Activated CD8-positive, alpha-beta T cell treated with anti-CD3 and anti-CD28 coated beads for 36 hours (primary cell): Measurements from ENCODE around the gene IFNL1. TPM values are rescaled to one million over a fixed set of nuclear protein-coding genes. Genes with fewer than 3 reads are reported as not detected.
"Not testable (repeated sequence)": the region's sequence is repeated elsewhere in the genome, so short reads cannot be mapped to it uniquely, and the experiment has no call there.

Experiments
- ATAC-seq: fragments of 200-7000 bp; cut with Tn5 transposase; one replicate; pipeline ENCODE4 v1.10.0; 2021; ENCODE audit warnings: mild to moderate bottlenecking, moderate library complexity
- CTCF ChIA-PET: fragments of 350-600 bp; sonication (Branson Sonifier 250); formaldehyde crosslinking; loops from one replicate; lab custom pipeline; 2021; ENCODE audit warnings: antibody characterized with exemption; lab: Charles Lee
- POLR2A ChIA-PET: fragments of 350-600 bp; sonication (Branson Sonifier 250); formaldehyde crosslinking; loops from one replicate; lab custom pipeline; 2021; ENCODE audit warnings: antibody characterized with exemption; lab: Charles Lee
- DNase-seq: peaks from one replicate; pipeline ENCODE4 v3.0.0-alpha.2; 2020
- H3K27ac Mint-ChIP-seq: one replicate; pipeline ENCODE4 v1.8.0; 2021; ENCODE audit warnings: mild to moderate bottlenecking, mixed read lengths
- H3K27me3 Mint-ChIP-seq: one replicate; pipeline ENCODE4 v1.8.0; 2021; ENCODE audit warnings: mixed read lengths
- H3K36me3 Mint-ChIP-seq: one replicate; pipeline ENCODE4 v1.8.0; 2021; ENCODE audit warnings: low read depth, mixed read lengths
- H3K4me1 Mint-ChIP-seq: one replicate; pipeline ENCODE4 v1.8.0; 2021; ENCODE audit warnings: low read depth, mixed read lengths
- H3K4me3 Mint-ChIP-seq: one replicate; pipeline ENCODE4 v1.8.0; 2021; ENCODE audit warnings: mild to moderate bottlenecking, moderate library complexity, mixed read lengths
- H3K9me3 Mint-ChIP-seq: one replicate; pipeline ENCODE4 v1.8.0; 2021; ENCODE audit warnings: mixed read lengths
- intact Hi-C: fragments of 100-400 bp; cut with micrococcal nuclease; formaldehyde crosslinking; loops from one replicate; pipeline ENCODE4 v1.10.0; 2022
- total RNA-seq, 2 experiments: library from RNA; stranded (reverse); gene quantifications; one replicate each; pipeline ENCODE4 v1.2.3, GENCODE V29; 2021
- TF ChIP-seq, protein P1 (sequence below): fragments of 200-600 bp; IDR thresholded peaks from one replicate; pipeline ENCODE4 v1.8.0; 2022; ENCODE audit warnings: antibody characterized with exemption, mild to moderate bottlenecking

IFNL1 gene
- total RNA-seq, 2 experiments from 2014 or later, result not detected

DNA sequence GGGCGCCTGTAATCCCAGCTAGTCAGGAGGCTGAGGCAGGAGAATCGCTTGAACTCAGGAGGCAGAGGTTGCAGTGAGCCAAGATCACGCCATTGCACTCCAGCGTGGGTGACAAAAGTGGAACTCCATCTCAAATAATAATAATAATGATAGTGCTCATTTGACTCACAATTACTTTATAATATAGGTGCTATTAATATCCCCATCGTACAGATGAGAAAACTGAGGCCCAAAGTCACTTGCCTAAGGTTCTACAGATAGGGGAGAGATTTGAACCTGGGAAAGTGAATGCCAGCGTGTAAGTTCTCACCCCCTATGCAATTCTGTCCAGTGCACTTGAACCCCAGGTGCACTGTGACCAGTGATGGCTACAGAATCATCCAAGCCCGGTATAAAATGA lies 33.7 kb downstream of the IFNL1 start:
- DNase-seq (no peak), ATAC-seq (no peak)
- Mint-ChIP-seq H3K4me1 (peaks cover 48% of the 10 kb centered on the region), H3K4me3 (no peak overlapping the region), H3K36me3 (peaks cover 43% of the 10 kb centered on the region), H3K9me3 (no peaks in the 10 kb centered on the region), H3K27ac (no peak overlapping the region), H3K27me3 (no peaks in the 10 kb centered on the region)
- CTCF ChIA-PET, result interaction anchor here (2.6 kb wide), 1 partner anchor 117 kb away, joined by 11 read pairs; no protein-coding TSS in a partner anchor
- intact Hi-C loops, result loop anchor here (5.0 to 10.0 kb wide), 2 partner anchors 118 to 205 kb away; partner anchors contain the start of gene PAK4
- TF ChIP-seq, protein P1, sequence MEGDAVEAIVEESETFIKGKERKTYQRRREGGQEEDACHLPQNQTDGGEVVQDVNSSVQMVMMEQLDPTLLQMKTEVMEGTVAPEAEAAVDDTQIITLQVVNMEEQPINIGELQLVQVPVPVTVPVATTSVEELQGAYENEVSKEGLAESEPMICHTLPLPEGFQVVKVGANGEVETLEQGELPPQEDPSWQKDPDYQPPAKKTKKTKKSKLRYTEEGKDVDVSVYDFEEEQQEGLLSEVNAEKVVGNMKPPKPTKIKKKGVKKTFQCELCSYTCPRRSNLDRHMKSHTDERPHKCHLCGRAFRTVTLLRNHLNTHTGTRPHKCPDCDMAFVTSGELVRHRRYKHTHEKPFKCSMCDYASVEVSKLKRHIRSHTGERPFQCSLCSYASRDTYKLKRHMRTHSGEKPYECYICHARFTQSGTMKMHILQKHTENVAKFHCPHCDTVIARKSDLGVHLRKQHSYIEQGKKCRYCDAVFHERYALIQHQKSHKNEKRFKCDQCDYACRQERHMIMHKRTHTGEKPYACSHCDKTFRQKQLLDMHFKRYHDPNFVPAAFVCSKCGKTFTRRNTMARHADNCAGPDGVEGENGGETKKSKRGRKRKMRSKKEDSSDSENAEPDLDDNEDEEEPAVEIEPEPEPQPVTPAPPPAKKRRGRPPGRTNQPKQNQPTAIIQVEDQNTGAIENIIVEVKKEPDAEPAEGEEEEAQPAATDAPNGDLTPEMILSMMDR, result no peak
- POLR2A ChIA-PET, result interaction anchor here (1.6 kb wide), 1 partner anchor 92 kb away, joined by 4 read pairs; no protein-coding TSS in a partner anchor

DNA sequence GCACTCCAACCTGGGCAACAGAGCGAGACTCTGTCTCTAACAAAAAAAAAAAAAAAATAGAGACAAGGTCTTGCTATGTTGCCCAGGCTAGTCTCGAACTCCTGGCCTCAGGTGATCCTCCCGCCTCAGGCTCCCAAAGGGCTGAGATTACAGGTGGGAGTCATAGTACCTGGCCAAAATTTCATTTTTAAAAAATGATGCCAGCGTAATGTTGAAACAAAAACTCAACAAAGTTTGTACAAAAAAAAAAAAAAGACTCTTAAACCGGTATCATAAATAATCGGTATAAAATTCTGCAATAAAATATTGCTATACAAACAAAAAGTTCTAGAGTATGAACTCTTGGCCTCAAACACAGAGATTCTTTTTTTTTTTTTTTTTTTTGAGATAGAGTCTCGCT lies 36.1 kb downstream of the IFNL1 start:
- CTCF ChIA-PET, result interaction anchor here (2.6 kb wide), 2 partner anchors 120 to 210 kb away, joined by 11 to 12 read pairs; no protein-coding TSS in a partner anchor
- Mint-ChIP-seq H3K4me3 (no peak overlapping the region), H3K27me3 (no peaks in the 10 kb centered on the region), H3K4me1 (peaks cover 55% of the 10 kb centered on the region), H3K36me3 (peaks cover 44% of the 10 kb centered on the region), H3K9me3 (no peaks in the 10 kb centered on the region), H3K27ac (no peak overlapping the region)
- no peak for ATAC-seq
- no peak for DNase-seq
- POLR2A ChIA-PET, result interaction anchor here (2.1 kb wide), 1 partner anchor 75 kb away, joined by 7 read pairs; the partner anchor contains the start of gene ZFP36
- intact Hi-C loops, result loop anchor here (10.0 kb wide), 1 partner anchor 207 kb away; the partner anchor contains the start of gene PAK4
- TF ChIP-seq, protein P1, result no peak

DNA sequence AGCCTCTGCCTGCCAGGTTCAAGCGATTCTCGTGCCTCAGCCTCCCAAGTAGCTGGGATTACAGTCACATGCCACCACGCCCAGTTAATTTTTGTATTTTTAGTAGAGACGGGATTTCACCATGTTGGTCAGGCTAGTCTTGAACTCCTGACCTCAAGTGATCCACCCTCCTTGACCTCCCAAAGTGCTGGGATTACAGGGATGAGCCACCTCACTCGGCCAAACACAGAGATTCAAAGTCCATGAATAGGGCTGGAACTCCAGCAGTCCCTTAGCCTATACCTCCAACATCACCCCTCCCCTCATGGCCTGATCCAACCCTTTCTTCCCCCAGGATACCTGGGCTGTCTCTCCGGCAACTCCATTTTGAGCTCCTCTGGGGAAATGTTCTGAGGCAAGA lies 36.5 kb downstream of the IFNL1 start:
- not testable (repeated sequence) for ATAC-seq, H3K27me3 Mint-ChIP-seq, DNase-seq, H3K9me3 Mint-ChIP-seq
- intact Hi-C loops, result loop anchor here (10.0 kb wide), 1 partner anchor 208 kb away; the partner anchor contains the start of gene PAK4
- Mint-ChIP-seq H3K27ac (peak overlapping the region; percentile 99), H3K36me3 (peaks cover 43% of the 10 kb centered on the region), H3K4me1 (peaks cover 58% of the 10 kb centered on the region), H3K4me3 (peak overlapping the region; percentile 97)
- ChIA-PET CTCF (interaction anchor here (2.6 kb wide), 1 partner anchor 211 kb away, joined by 12 read pairs; no protein-coding TSS in a partner anchor), POLR2A (interaction anchor here (2.1 kb wide), 1 partner anchor 74 kb away, joined by 7 read pairs; the partner anchor contains the start of gene ZFP36)

DNA sequence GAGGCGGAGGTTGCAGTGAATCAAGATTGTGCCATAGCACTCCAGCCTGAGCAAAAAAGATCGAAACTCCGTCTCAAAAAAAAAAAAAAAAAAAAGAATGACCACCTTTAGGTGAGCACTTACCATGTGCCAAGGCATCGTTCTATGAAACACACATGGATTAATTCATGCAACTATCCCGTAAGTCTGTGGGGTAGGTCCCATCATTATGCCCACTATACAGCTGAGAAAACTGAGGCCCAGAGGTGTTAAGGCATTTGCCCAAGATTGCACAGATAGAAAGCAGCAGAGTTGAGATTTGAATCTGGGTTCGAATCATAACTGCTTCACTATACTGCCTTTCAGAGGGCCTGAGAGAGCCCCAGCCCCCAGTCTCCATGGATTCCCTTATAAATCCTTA lies 37.3 kb downstream of the IFNL1 start:
- peaks cover 38% of the 10 kb centered on the region for H3K36me3 Mint-ChIP-seq
- ChIA-PET CTCF (interaction anchor here (0.9 to 2.6 kb wide), 2 partner anchors 211 kb away, joined by 3 to 12 read pairs; no protein-coding TSS in a partner anchor), POLR2A (interaction anchor here (1.0 to 2.1 kb wide), 2 partner anchors 7 to 74 kb away, joined by 3 to 7 read pairs; partner anchors contain the start of gene ZFP36)
- TF ChIP-seq, protein P1, result no peak
- no peaks in the 10 kb centered on the region for H3K27me3 Mint-ChIP-seq
- H3K4me3 Mint-ChIP-seq, result peak overlapping the region; percentile 97
- H3K4me1 Mint-ChIP-seq, result peaks cover 57% of the 10 kb centered on the region
- DNase-seq (no peak), ATAC-seq (no peak)
- intact Hi-C loops, result loop anchor here (10.0 kb wide), 1 partner anchor 209 kb away; the partner anchor contains the start of gene PAK4
- H3K9me3 Mint-ChIP-seq, result peaks cover 1% of the 10 kb centered on the region
- peak overlapping the region; percentile 99 for H3K27ac Mint-ChIP-seq

- Mint-ChIP-seq H3K27me3 (no peaks in the 10 kb centered on the region), H3K27ac (peak overlapping the region; percentile 99), H3K4me1 (peaks cover 48% of the 10 kb centered on the region), H3K9me3 (peaks cover 1% of the 10 kb centered on the region), H3K36me3 (peaks cover 31% of the 10 kb centered on the region), H3K4me3 (peak overlapping the region; percentile 97)
- ATAC-seq (no peak), DNase-seq (no peak)
- intact Hi-C loops, result loop anchor here (10.0 kb wide), 1 partner anchor 210 kb away; the partner anchor contains the start of gene PAK4
- ChIA-PET CTCF (interaction anchor here (0.9 to 1.3 kb wide), 4 partner anchors 12 to 212 kb away, joined by 3 to 4 read pairs (median 3); no protein-coding TSS in a partner anchor), POLR2A (interaction anchor here (0.6 to 2.4 kb wide), 7 partner anchors 8 to 623 kb away, joined by 3 to 8 read pairs (median 6); partner anchors contain the start of genes MED29, PAF1 and ZFP36)
- TF ChIP-seq, protein P1, result no peak
These were observed 38.3 kb downstream of the IFNL1 start for GRCh38 chr19:39334444-39334976.
